ENCODE data around the gene DIDO1.

DNA sequence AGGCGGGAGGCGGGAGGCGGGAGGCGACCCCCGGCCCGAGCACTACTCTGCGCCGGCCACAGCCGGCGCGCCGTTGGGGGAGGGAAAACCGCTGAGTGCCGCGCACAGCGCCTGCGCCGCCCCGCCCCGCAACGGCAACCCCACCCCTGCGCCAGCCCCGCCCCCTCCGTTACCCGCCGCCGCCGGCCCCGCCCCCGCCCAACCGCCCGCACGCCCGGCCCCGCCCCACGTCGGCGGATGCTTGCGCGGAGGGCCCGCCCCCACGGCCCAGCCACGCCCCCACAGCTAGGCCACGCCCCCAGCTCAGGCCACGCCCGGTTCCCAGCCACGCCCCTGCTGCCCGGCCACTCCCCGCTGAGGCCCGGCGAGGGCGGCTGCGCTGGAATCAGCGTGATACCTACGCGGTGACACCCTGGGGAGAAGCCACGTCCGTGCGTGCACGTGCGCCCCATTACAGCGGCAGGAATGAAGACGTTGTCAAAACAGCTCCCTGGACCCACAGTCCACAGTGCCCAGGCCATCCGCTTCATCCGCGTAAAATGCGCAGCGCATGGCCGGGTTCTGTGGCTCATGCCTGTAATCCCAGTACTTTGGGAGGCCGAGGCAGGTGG is 64.5 kb downstream of the DIDO1 start, which contains the start of gene TCFL5:
- TF ChIP-seq, protein P1, sequence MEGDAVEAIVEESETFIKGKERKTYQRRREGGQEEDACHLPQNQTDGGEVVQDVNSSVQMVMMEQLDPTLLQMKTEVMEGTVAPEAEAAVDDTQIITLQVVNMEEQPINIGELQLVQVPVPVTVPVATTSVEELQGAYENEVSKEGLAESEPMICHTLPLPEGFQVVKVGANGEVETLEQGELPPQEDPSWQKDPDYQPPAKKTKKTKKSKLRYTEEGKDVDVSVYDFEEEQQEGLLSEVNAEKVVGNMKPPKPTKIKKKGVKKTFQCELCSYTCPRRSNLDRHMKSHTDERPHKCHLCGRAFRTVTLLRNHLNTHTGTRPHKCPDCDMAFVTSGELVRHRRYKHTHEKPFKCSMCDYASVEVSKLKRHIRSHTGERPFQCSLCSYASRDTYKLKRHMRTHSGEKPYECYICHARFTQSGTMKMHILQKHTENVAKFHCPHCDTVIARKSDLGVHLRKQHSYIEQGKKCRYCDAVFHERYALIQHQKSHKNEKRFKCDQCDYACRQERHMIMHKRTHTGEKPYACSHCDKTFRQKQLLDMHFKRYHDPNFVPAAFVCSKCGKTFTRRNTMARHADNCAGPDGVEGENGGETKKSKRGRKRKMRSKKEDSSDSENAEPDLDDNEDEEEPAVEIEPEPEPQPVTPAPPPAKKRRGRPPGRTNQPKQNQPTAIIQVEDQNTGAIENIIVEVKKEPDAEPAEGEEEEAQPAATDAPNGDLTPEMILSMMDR (IDR thresholded peaks at IDR 0.05), result no peak
- no peak for TF ChIP-seq POLR2A (IDR thresholded peaks at IDR 0.05)
